Activated CD4-positive, CD25-positive, alpha-beta regulatory T cell treated with anti-CD3 and anti-CD28 coated beads, Interleukin-2, amount 50 U/mL, for 24 hours (primary cell): ENCODE data around the gene UTP25.
"Not testable (repeated sequence)": the region's sequence is repeated elsewhere in the genome, so short reads cannot be mapped to it uniquely, and the experiment has no call there.

Source experiments
- ATAC-seq, 2 donors: fragments of 150-1000 bp; cut with Tn5 transposase; one replicate each; pipeline ENCODE4 v1.10.0; 2021; ENCODE audit warnings: mild to moderate bottlenecking in 1 of 2, moderate library complexity in 1 of 2

The UTP25 gene

GRCh38 chr1:209898271-209898670, 70.5 kb downstream of the UTP25 start:
- ATAC-seq: not testable (repeated sequence)

DNA sequence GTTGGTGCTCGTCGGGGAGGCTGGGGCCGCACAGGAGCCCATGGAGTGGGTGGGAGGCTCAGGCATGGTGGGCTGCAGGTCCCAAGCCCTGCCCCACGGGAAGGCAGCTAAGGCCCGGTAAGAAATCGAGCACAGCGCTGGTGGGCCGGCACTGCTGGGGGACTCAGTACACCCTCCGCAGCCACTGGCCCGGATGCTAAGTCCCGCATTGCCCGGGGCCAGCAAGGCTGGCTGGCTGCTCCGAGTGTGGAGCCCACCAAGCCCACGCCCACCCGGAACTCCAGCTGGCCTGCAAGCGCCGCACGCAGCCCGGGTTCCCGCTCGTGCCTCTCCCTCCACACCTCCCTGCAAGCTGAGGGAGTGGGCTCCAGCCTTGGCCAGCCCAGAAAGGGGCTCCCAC, 71.1 kb downstream of the UTP25 start:
- not testable (repeated sequence) for ATAC-seq

GRCh38 chr1:209899948-209900347, 72.2 kb downstream of the UTP25 start:
- no peak for ATAC-seq

DNA sequence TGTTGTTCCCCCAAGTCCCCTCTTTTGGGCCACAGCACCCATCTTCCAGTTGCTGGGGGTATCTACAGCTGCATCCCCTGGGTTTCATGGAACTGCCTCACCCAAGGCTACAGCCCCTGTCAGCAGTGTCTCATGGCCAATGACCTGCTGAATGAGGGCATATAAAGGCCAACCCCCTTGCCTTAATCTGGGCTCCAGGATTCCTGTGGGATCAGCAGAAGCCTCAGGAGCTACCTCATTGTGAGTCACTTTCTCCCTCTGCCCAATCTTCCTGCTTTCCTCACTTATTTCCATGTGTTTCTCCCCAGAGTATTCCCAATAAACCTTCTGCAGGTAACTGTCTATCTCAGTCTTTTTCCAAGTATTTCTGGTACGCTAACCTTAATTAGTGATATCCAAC, 73.0 kb downstream of the UTP25 start:
- no peak for ATAC-seq

GRCh38 chr1:209901211-209901610, 73.4 kb downstream of the UTP25 start:
- ATAC-seq: no peak

DNA sequence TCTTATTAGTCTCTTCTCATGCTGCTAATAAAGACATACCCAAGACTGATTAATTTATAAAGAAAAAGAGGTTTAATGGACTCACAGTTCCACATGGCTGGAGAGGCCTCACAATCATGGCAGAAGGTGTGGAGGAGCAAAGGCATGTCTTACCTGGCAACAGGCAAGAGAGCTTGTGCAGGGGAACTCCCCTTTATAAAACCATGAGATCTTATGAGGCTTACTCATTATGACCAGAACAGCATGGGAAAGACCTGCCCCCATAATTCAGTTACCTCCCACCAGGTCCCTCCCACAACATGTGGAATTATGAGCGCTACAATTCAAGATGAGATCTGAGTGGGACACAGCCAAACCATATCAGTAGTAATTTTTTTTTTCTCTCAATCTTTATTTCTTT, 77.0 kb downstream of the UTP25 start:
- not testable (repeated sequence) for ATAC-seq
